Neural progenitor cell (in vitro differentiated cells): ENCODE results near the gene PAQR3.

Experiments
- CTCF ChIP-seq: fragments of 200-600 bp; sonication (generic); IDR thresholded peaks from 2 replicates; pipeline ENCODE4 v1.5.1; 2017; ENCODE audit warnings: antibody characterized with exemption, mild to moderate bottlenecking
- EZH2 ChIP-seq: fragments of 200-600 bp; sonication (generic); IDR thresholded peaks from 2 replicates; pipeline ENCODE4 v1.6.1; 2017; ENCODE audit warnings: antibody characterized with exemption, mild to moderate bottlenecking, moderate library complexity

DNA sequence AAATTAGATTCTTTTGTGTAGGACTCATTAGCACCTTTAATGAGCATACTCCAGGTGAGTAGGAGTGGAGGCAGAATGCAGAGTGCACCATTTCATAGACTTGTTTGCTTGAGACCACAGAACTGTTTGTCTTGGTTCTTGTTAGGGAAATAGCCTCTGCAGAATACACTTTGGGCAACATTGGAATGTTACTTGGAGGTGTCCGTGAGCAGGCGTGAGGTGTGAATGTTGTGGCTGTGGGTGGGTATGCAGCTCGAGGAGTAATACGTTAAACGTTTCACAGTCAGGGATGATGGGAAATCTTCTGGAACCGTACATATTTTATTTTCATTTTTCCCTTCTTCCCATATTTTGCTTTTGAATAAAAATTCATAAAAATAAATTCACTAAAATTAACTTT is 31.6 kb downstream of the PAQR3 start:
- TF ChIP-seq CTCF (no peak), EZH2 (no peak)
